HG02571 (cell line): ENCODE measurements around the gene PLET1.
"Not testable (repeated sequence)": the region's sequence is repeated elsewhere in the genome, so short reads cannot be mapped to it uniquely, and the experiment has no call there.

Experiments used
- ATAC-seq: cut with Tn5 transposase; IDR thresholded peaks from one replicate; pipeline ENCODE4 v1.9.1; 2021; ENCODE audit warnings: mild to moderate bottlenecking, moderate library complexity; ENCODE audit not compliant: unreplicated experiment

PLET1 gene

GRCh38 chr11:112216561-112217105, 44.0 kb downstream of the PLET1 start:
- ATAC-seq, result no peak

- ATAC-seq, result no peak
Measured at GRCh38 chr11:112215621-112216020, 45.0 kb downstream of the PLET1 start.

GRCh38 chr11:112213753-112214152, 46.9 kb downstream of the PLET1 start:
- no peak for ATAC-seq

- no peak for ATAC-seq
Measured at GRCh38 chr11:112212710-112213109, 48.0 kb downstream of the PLET1 start.

- no peak for ATAC-seq
Measured at GRCh38 chr11:112212290-112212689, 48.4 kb downstream of the PLET1 start.

- ATAC-seq, result no peak
Measured at GRCh38 chr11:112211536-112211935, 49.1 kb downstream of the PLET1 start.

- no peak for ATAC-seq
Measured at GRCh38 chr11:112210890-112211289, 49.8 kb downstream of the PLET1 start.

- ATAC-seq, result no peak
Measured at GRCh38 chr11:112206071-112206470, 54.6 kb downstream of the PLET1 start.

GRCh38 chr11:112200252-112200651, 60.4 kb downstream of the PLET1 start:
- no peak for ATAC-seq

GRCh38 chr11:112199101-112199500, 61.6 kb downstream of the PLET1 start:
- not testable (repeated sequence) for ATAC-seq
